Frontal cortex (tissue), 1 donor: ENCODE results near the gene SPINK1. TPM values are rescaled to one million over a fixed set of nuclear protein-coding genes. Genes with fewer than 3 reads are reported as not detected.

Source experiments
- total RNA-seq: library from RNA; depleted of rRNA; stranded (reverse); fragments of >200 nt; gene quantifications from one replicate; pipeline ENCODE4 v1.2.3, GENCODE V29; 2014

SPINK1 gene
- total RNA-seq, 1 donor from 2014 or later: not detected

Other genes starting within 250 kb of the SPINK1 start
- 56.3 TPM for gene JAKMIP2, start 48.9 kb downstream of the SPINK1 start, total RNA-seq
- not detected for gene SCGB3A2, start 47.0 kb upstream of the SPINK1 start, total RNA-seq
- gene C5orf46, start 74.9 kb upstream of the SPINK1 start, total RNA-seq: not detected
- not detected for gene SPINK5, start 232.3 kb upstream of the SPINK1 start, total RNA-seq